NCI-H82 treated with DMSO at 0.1 percent for 48 hours (cell line): ENCODE measurements around the gene SLC22A14.

Source experiments
- DNase-seq: peaks from one replicate; lab custom pipeline; 2025; ENCODE audit not compliant: unreplicated experiment; lab: John Stamatoyannopoulos, UW

SLC22A14 gene

GRCh38 chr3:38343797-38344594 lies 61.9 kb downstream of the SLC22A14 start:
- no peak for DNase-seq

- no peak for DNase-seq
Measured at GRCh38 chr3:38345879-38346586, 63.9 kb downstream of the SLC22A14 start.

- DNase-seq = peak; percentile 21
Measured at GRCh38 chr3:38346587-38347410, 64.7 kb downstream of the SLC22A14 start, which contains the start of gene XYLB. TSS of gene XYLB (plus strand) at chr3:38346785. CDS start at chr3:38346869, 84 bp downstream.

- no peak for DNase-seq
Measured at GRCh38 chr3:38347421-38348200, 65.5 kb downstream of the SLC22A14 start.

GRCh38 chr3:38348903-38349302 lies 66.8 kb downstream of the SLC22A14 start:
- DNase-seq = no peak

GRCh38 chr3:38349684-38350359 lies 67.7 kb downstream of the SLC22A14 start:
- peak; percentile 11 for DNase-seq

- no peak for DNase-seq
Measured at GRCh38 chr3:38353151-38353550, 71.1 kb downstream of the SLC22A14 start.

GRCh38 chr3:38354588-38355330 lies 72.7 kb downstream of the SLC22A14 start:
- DNase-seq = peak; percentile 59

- no peak for DNase-seq
Measured at GRCh38 chr3:38359038-38359437, 76.9 kb downstream of the SLC22A14 start.

GRCh38 chr3:38360345-38360744 lies 78.3 kb downstream of the SLC22A14 start:
- DNase-seq = no peak

GRCh38 chr3:38361496-38361895 lies 79.4 kb downstream of the SLC22A14 start:
- no peak for DNase-seq

- DNase-seq = no peak
Measured at GRCh38 chr3:38362825-38363224, 80.7 kb downstream of the SLC22A14 start.

GRCh38 chr3:38364721-38365400 lies 82.8 kb downstream of the SLC22A14 start:
- no peak for DNase-seq

GRCh38 chr3:38365469-38366062 lies 83.5 kb downstream of the SLC22A14 start:
- no peak for DNase-seq

GRCh38 chr3:38366082-38366481 lies 84.0 kb downstream of the SLC22A14 start:
- no peak for DNase-seq

- no peak for DNase-seq
Measured at GRCh38 chr3:38367779-38368178, 85.7 kb downstream of the SLC22A14 start.
